Mesothelial cell of epicardium (in vitro differentiated cells): ENCODE data around the gene PGAP1. TPM values are rescaled to one million over a fixed set of nuclear protein-coding genes. Genes with fewer than 3 reads are reported as not detected.

ENCODE experiments used
- DNase-seq, 2 experiments: peaks; one replicate each; pipeline ENCODE4 v3.0.0; 2021; ENCODE audit warnings: low spot score in 2 of 2; ENCODE audit not compliant: unreplicated experiment in 2 of 2
- H3K27ac Mint-ChIP-seq: 2 replicates; pipeline ENCODE4 v1.8.0; 2021; ENCODE audit warnings: mixed read lengths
- H3K27me3 Mint-ChIP-seq: 2 replicates; pipeline ENCODE4 v1.8.0; 2021; ENCODE audit warnings: low read depth, mixed read lengths
- H3K36me3 Mint-ChIP-seq: 2 replicates; pipeline ENCODE4 v1.8.0; 2021; ENCODE audit warnings: mixed read lengths
- H3K4me1 Mint-ChIP-seq: 2 replicates; pipeline ENCODE4 v1.8.0; 2021; ENCODE audit warnings: mixed read lengths
- H3K4me3 Mint-ChIP-seq: 2 replicates; pipeline ENCODE4 v1.8.0; 2021; ENCODE audit warnings: mild to moderate bottlenecking, moderate library complexity, mixed read lengths
- H3K9me3 Mint-ChIP-seq: 2 replicates; pipeline ENCODE4 v1.8.0; 2021; ENCODE audit warnings: mixed read lengths
- CTCF ChIP-seq: fragments of 200-600 bp; sonication (generic); IDR thresholded peaks from one replicate; pipeline ENCODE4 v1.5.0; 2021; ENCODE audit warnings: antibody characterized with exemption; ENCODE audit not compliant: unreplicated experiment
- total RNA-seq: library from RNA; stranded (reverse); gene quantifications from 3 replicates; pipeline ENCODE4 v1.2.1, GENCODE V29; 2021

Gene PGAP1
- total RNA-seq, 1 donor from 2014 or later: 55.6 TPM

GRCh38 chr2:196931555-196931954 lies 5.0 kb upstream of the PGAP1 start:
- Mint-ChIP-seq H3K4me3 (no peak overlapping the region), H3K4me1 (peaks cover 10% of the 10 kb centered on the region), H3K27me3 (no peaks in the 10 kb centered on the region), H3K27ac (no peak overlapping the region), H3K9me3 (no peaks in the 10 kb centered on the region), H3K36me3 (no peaks in the 10 kb centered on the region)
- DNase-seq: no peak
- no peak for TF ChIP-seq CTCF

GRCh38 chr2:196927376-196928225 lies 1.1 kb upstream of the PGAP1 start:
- no peaks in the 10 kb centered on the region for H3K27me3 Mint-ChIP-seq
- no peak for TF ChIP-seq CTCF
- no peak for DNase-seq
- peak overlapping the region; percentile 97 for H3K27ac Mint-ChIP-seq
- peak overlapping the region; percentile 93 for H3K4me3 Mint-ChIP-seq
- H3K9me3 Mint-ChIP-seq: no peaks in the 10 kb centered on the region
- H3K36me3 Mint-ChIP-seq: no peaks in the 10 kb centered on the region
- H3K4me1 Mint-ChIP-seq: peaks cover 30% of the 10 kb centered on the region

- H3K27ac Mint-ChIP-seq: peak overlapping the region; percentile 97
- peak overlapping the region; percentile 93 for H3K4me3 Mint-ChIP-seq
- H3K36me3 Mint-ChIP-seq: peaks cover 1% of the 10 kb centered on the region
- no peak for TF ChIP-seq CTCF
- no peaks in the 10 kb centered on the region for H3K27me3 Mint-ChIP-seq
- no peaks in the 10 kb centered on the region for H3K9me3 Mint-ChIP-seq
- peaks cover 36% of the 10 kb centered on the region for H3K4me1 Mint-ChIP-seq
- DNase-seq: peak in 1 of 2 experiments; percentile 41
Measured at GRCh38 chr2:196925768-196926561, 542 bp downstream of the PGAP1 start.

- Mint-ChIP-seq H3K27me3 (no peaks in the 10 kb centered on the region), H3K4me1 (peaks cover 39% of the 10 kb centered on the region), H3K27ac (peak overlapping the region; percentile 97), H3K36me3 (peaks cover 2% of the 10 kb centered on the region), H3K4me3 (peak overlapping the region; percentile 93), H3K9me3 (no peaks in the 10 kb centered on the region)
- no peak for TF ChIP-seq CTCF
- no peak for DNase-seq
Measured at GRCh38 chr2:196925051-196925767, 1.3 kb downstream of the PGAP1 start.

GRCh38 chr2:196924051-196924450 lies 2.5 kb downstream of the PGAP1 start:
- DNase-seq: no peak
- Mint-ChIP-seq H3K27me3 (no peaks in the 10 kb centered on the region), H3K36me3 (peaks cover 8% of the 10 kb centered on the region), H3K9me3 (peaks cover under 1% of the 10 kb centered on the region), H3K4me3 (peak overlapping the region; percentile 93), H3K4me1 (peaks cover 39% of the 10 kb centered on the region), H3K27ac (no peak overlapping the region)
- no peak for TF ChIP-seq CTCF
